Activated T-cell treated with anti-CD3 and anti-CD28 coated beads, Interleukin-2, amount 50 U/mL, for 4 hours (primary cell): Measurements from ENCODE around the gene IRX4. TPM values are rescaled to one million over a fixed set of nuclear protein-coding genes. Genes with fewer than 3 reads are reported as not detected.

Experiments used
- ATAC-seq, 2 donors: fragments of 200-7000 bp; cut with Tn5 transposase; one replicate each; pipeline ENCODE4 v1.10.0; 2021
- DNase-seq: peaks from one replicate; pipeline ENCODE4 v3.0.0-alpha.2; 2020
- H3K27me3 Mint-ChIP-seq: one replicate; pipeline ENCODE4 v1.8.0; 2021; ENCODE audit warnings: low read depth, mixed read lengths
- H3K36me3 Mint-ChIP-seq: one replicate; pipeline ENCODE4 v1.8.0; 2022; ENCODE audit warnings: mixed read lengths; ENCODE audit not compliant: insufficient read depth
- H3K4me1 Mint-ChIP-seq: one replicate; pipeline ENCODE4 v1.8.0; 2021; ENCODE audit warnings: low read depth, mixed read lengths
- H3K4me3 Mint-ChIP-seq: one replicate; pipeline ENCODE4 v1.8.0; 2021; ENCODE audit warnings: mild to moderate bottlenecking, moderate library complexity, mixed read lengths
- H3K9me3 Mint-ChIP-seq: one replicate; pipeline ENCODE4 v1.8.0; 2021; ENCODE audit warnings: mixed read lengths
- total RNA-seq, 3 donors: library from RNA; stranded (reverse); gene quantifications; one replicate each; pipeline ENCODE4 v1.2.1, GENCODE V29; 2021

IRX4 gene
- total RNA-seq, 3 donors from 2014 or later, result not detected

DNA sequence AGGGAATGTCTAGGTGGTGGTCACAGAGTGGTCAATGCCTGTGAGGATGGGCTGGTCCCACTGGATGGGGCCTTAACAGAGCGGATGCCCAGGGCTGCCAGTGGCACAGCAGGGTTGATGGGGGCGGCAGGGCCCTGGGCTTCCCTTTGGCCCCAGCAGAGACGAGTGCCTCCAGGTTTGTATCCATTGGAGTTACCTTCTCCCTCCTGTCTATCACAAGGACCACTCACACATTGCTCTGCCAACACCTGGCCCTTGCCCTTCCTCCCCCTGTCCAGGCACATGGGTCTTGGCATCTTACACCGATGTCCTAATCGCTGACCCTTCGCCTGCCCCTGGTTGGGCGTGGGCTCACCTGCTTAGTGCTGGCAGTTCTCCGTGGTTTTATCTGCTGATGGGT is 26.2 kb upstream of the IRX4 start:
- Mint-ChIP-seq H3K9me3 (peaks cover 4% of the 10 kb centered on the region), H3K36me3 (no peaks in the 10 kb centered on the region), H3K4me1 (no peaks in the 10 kb centered on the region), H3K27me3 (peaks cover 8% of the 10 kb centered on the region), H3K4me3 (no peak overlapping the region)
- ATAC-seq (no peak), DNase-seq (no peak)

DNA sequence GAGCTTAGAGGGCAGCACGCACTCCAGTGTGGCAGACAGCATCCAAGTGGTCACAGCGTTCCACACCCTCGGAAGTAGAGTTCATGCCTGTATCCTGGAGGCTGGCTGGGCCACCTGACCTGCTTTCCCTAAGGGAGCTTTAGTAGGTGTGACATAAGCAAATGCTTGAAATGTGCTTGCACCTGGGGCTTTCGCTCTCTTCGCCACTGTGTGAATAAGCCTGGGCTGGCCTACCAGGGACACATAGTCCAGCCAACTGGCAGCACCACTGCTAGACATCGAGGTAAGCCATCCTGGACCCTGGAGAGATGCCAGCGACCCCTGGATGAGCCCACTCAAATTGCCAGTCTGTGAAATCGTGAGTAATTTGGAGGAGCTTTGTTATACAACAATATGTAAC is 24.9 kb upstream of the IRX4 start:
- Mint-ChIP-seq H3K4me3 (no peak overlapping the region), H3K4me1 (no peaks in the 10 kb centered on the region), H3K9me3 (peaks cover 8% of the 10 kb centered on the region), H3K36me3 (no peaks in the 10 kb centered on the region), H3K27me3 (peaks cover 12% of the 10 kb centered on the region)
- DNase-seq (no peak), ATAC-seq (no peak)

DNA sequence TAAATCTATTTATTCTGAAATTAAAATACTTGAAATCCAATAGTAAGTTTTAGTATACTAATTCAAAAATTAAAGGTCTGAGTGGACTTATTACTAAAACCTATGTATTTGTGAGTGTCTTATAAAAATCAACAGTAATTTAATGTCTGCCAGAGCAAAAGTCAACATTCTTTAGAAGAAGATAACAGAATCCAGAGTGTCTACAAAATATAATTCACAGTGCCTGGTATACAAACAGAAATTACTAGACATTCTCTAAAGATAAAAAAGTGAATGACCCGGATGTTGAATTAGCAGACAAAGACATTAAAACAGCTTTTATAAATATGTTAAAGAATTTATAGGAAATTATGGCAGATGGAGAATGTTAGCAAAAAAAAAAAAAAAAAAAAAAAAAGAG is 22.4 kb upstream of the IRX4 start:
- no peak for DNase-seq
- no peak for ATAC-seq
- no peaks in the 10 kb centered on the region for H3K4me1 Mint-ChIP-seq
- no peak overlapping the region for H3K4me3 Mint-ChIP-seq
- peaks cover 26% of the 10 kb centered on the region for H3K27me3 Mint-ChIP-seq
- H3K36me3 Mint-ChIP-seq, result no peaks in the 10 kb centered on the region
- H3K9me3 Mint-ChIP-seq, result peaks cover 8% of the 10 kb centered on the region

DNA sequence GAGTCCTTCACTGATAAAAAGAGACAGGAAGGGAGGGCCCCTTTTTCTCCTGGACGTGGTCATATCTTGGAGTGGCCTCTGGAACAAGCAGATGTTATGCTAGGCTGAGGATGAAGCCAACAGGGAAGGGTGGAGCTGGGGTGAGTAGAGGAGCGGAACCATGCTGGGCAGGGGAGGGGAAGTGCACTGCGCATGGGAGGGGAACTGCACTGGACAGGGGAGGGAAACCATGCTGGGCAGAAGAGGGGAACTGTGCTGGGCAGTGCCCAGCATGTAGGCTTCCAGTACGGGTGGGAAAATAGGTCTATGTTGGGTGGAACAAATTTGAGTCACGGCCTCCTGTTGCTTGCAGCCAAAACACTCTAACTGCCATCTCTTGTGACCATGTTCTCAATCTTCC is 19.3 kb upstream of the IRX4 start:
- DNase-seq (no peak), ATAC-seq (no peak)
- Mint-ChIP-seq H3K4me3 (no peak overlapping the region), H3K9me3 (peaks cover 8% of the 10 kb centered on the region), H3K27me3 (peaks cover 31% of the 10 kb centered on the region), H3K36me3 (no peaks in the 10 kb centered on the region), H3K4me1 (no peaks in the 10 kb centered on the region)

DNA sequence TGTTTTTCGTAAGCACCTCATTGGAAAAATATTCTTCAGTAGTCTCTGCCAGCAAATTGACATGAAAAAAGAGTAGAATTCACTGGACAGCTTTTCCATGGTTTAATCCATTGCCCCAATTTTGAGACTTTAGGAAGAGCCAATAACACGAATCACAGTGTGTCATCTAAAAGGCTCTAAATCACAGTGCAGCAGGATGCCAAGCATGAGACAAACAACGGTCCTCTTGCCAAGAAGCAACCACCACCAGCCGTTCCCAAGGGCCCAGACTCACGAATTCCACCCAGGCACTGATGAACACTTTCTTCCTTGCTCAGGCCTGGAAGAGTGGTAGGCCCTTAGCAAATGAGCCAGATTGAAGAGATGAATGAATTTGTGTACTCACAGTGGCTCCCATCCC is 18.3 kb upstream of the IRX4 start:
- DNase-seq, result no peak
- ATAC-seq, result no peak
- H3K4me3 Mint-ChIP-seq, result no peak overlapping the region
- peaks cover 35% of the 10 kb centered on the region for H3K27me3 Mint-ChIP-seq
- H3K4me1 Mint-ChIP-seq, result no peaks in the 10 kb centered on the region
- H3K9me3 Mint-ChIP-seq, result peaks cover 8% of the 10 kb centered on the region
- H3K36me3 Mint-ChIP-seq, result no peaks in the 10 kb centered on the region

DNA sequence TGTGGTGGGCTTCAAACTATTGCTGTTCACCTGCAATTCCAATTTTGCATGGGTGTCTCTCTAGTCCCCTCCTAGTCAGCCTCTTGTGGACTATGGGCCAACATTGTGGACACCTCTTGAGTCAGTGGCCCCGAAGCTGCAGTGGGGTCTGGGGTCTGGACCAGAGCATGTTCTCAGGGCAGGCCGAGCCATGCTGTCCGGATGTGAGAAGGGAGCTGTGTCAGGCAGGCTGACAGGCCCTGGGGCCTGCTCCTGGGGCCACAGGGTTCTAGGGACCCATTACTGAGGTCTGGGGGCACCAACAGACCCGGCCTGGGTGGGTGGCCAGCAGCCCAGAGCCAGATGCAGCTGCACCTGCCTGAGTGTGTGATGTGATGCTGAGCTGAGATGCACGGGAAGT is 16.5 kb upstream of the IRX4 start:
- H3K4me1 Mint-ChIP-seq, result no peaks in the 10 kb centered on the region
- H3K36me3 Mint-ChIP-seq, result no peaks in the 10 kb centered on the region
- ATAC-seq (no peak), DNase-seq (no peak)
- H3K9me3 Mint-ChIP-seq, result peaks cover 4% of the 10 kb centered on the region
- no peak overlapping the region for H3K4me3 Mint-ChIP-seq
- H3K27me3 Mint-ChIP-seq, result peaks cover 39% of the 10 kb centered on the region

- Mint-ChIP-seq H3K27me3 (peaks cover 35% of the 10 kb centered on the region), H3K4me1 (no peaks in the 10 kb centered on the region), H3K4me3 (no peak overlapping the region), H3K9me3 (no peaks in the 10 kb centered on the region), H3K36me3 (no peaks in the 10 kb centered on the region)
- no peak for DNase-seq
- no peak for ATAC-seq
Observed at GRCh38 chr5:1897816-1898450, 15.2 kb upstream of the IRX4 start.

DNA sequence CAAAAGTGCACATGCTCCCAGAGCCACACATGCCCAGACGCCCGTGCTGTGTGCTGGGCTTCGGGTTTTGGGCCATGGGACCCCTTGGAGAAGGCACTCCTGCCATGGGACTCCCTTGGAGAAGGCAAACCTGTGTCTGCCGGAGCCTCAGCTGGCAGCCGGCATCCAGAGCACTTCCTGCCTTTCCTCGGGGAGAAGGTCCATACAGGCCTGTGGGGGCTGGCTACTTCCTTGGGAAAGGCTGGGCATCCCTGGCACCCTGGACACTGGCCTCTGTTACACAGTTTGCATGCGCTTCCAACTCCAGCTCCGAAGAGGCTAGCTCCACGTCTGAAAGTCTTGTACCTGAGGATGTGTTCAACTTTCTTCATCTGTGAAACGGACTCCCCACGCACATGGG is 14.7 kb upstream of the IRX4 start:
- no peaks in the 10 kb centered on the region for H3K36me3 Mint-ChIP-seq

DNA sequence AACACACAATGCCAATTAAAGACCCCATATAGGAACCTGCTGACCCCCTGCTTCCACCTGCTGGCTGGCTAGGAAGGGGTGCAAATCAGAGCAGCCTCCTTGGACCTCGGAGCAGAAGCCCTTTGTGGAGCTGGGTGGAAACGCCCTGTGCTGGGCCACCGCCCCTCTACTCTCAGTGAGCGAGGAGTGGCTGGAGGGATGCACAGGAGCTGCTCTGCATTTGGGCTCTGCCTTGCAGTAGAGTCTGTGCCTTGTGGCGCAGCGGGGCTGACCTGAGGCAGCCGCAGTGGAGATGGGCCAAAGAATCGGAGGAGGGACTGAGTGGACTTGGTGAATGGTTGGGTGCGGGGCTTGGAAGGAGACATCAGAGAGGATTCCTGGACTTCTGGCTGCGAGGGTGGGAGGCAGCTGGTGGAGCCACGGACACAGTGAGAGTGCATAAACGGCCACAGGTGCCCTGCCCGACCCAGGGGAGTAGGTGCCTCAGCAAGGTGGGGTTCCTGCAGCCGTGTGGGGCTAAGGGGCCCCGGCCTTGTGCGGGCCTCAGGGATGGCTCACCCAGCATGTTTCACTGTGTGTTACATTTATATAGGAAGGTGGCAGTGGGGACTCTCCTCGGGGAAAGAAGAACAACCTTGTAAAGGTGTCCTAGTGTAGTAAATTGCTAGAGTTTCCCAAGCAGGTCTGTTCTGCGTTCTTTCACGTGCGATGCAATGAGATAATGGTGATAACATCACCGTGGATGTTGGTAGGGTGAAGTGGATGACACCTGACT is 14.1 kb upstream of the IRX4 start:
- H3K27me3 Mint-ChIP-seq, result peaks cover 29% of the 10 kb centered on the region
- H3K4me1 Mint-ChIP-seq, result no peaks in the 10 kb centered on the region
- DNase-seq, result no peak
- ATAC-seq, result no peak
- H3K9me3 Mint-ChIP-seq, result no peaks in the 10 kb centered on the region
- H3K4me3 Mint-ChIP-seq, result no peak overlapping the region
- H3K36me3 Mint-ChIP-seq, result no peaks in the 10 kb centered on the region

More for the DNA sequence above, 14.7 kb upstream of the IRX4 start:
- H3K4me1 Mint-ChIP-seq, result no peaks in the 10 kb centered on the region
- H3K4me3 Mint-ChIP-seq, result no peak overlapping the region
- no peak for DNase-seq
- ATAC-seq, result no peak
- peaks cover 34% of the 10 kb centered on the region for H3K27me3 Mint-ChIP-seq
- H3K9me3 Mint-ChIP-seq, result no peaks in the 10 kb centered on the region

DNA sequence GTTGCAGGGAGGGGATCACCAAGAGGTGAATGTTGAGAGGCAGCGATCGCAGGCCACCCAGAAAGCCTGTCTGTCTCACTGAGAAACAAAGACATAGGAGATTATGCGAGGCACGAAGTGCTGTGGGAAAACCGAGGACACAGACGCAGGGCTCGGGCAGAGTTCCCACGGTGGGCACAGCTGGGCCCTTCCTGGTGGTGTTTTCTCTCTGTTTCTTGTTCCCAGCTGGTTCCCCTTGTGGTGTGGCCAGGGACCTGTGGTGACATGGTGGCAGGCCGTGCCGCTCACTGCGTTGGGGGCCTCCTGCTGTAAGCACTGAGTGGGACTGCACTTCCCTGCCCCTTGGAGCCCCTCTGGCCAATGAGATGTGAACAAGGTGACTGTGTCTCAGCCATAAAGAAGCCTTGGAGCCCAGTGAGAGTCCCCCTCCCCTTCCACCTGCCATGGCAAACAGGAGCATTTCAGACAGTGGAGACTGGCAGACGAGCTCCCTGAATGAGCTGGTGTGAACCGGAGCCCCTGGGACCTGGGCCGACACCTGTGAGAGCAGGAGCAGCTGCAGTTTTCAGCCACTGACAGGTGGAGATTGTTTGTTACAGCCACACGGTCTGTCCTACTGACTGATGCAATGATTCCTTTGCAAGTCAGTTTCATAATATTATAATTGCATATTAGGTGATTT is 13.2 kb upstream of the IRX4 start:
- no peaks in the 10 kb centered on the region for H3K4me1 Mint-ChIP-seq
- DNase-seq (no peak), ATAC-seq (no peak)
- H3K9me3 Mint-ChIP-seq, result no peaks in the 10 kb centered on the region
- H3K36me3 Mint-ChIP-seq, result no peaks in the 10 kb centered on the region
- no peak overlapping the region for H3K4me3 Mint-ChIP-seq
- H3K27me3 Mint-ChIP-seq, result peaks cover 28% of the 10 kb centered on the region

GRCh38 chr5:1894243-1894642 is 11.5 kb upstream of the IRX4 start:
- ATAC-seq, result no peak
- Mint-ChIP-seq H3K36me3 (no peaks in the 10 kb centered on the region), H3K27me3 (peaks cover 37% of the 10 kb centered on the region), H3K4me1 (no peaks in the 10 kb centered on the region), H3K9me3 (no peaks in the 10 kb centered on the region), H3K4me3 (no peak overlapping the region)
- DNase-seq, result no peak

DNA sequence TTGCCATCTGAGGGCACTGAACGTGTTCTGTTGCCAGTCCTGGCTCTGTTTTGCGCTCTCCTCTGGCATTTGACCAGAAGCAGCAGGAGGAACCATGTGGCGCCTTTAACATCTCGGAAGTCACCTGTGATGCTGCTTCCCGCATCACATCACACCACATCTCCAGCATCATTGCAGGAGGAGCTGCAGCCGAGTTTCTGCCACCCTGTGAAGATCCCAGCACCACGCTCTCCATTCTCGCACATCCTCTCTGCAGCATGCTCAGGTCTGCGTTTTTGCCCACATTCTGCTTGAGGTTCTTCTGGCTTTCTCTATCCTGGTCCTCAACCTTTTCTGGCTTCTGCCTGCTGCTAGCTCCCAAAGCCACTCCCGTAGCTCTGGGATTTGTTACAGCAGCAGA is 11.0 kb upstream of the IRX4 start:
- Mint-ChIP-seq H3K27me3 (peaks cover 41% of the 10 kb centered on the region), H3K36me3 (no peaks in the 10 kb centered on the region)

DNA sequence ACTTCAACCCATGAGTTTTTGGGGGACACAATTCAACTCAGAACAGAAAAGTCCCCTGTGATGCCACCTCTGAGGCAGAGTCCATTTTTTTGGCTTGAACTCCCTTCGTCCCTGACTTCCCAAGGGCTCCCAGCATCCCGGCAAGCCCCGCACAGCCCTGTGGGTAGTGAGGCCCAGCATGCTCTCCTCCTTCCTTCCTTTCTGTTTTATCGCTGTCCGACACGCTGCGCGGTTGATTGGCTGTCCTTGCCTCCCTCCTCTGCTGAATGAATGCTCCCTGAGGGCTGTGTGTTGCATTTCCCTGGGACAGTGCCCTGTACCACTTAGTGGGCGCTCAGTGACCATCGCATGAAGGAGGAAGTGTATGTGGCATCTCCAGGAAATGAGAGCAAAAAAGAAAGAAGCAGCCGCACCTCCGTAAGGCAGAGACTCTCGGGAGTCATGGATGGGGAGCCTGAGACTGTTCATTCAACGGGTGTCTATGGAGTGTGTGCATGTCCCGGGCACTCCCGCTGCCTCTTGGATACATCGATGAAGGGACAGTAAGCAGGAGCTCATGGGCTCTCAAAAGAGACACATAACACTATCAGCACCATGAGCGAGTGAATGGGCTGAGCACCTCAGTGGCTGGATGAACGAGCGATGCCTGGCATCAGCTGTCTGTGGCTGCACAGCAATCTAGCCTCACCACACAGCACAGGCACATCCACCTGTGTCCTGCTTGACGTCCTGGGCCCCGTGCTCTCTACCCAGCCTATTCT is 10.1 kb upstream of the IRX4 start:
- DNase-seq (no peak), ATAC-seq (no peak)
- peaks cover 1% of the 10 kb centered on the region for H3K4me1 Mint-ChIP-seq
- no peak overlapping the region for H3K4me3 Mint-ChIP-seq
- H3K36me3 Mint-ChIP-seq, result no peaks in the 10 kb centered on the region
- H3K27me3 Mint-ChIP-seq, result peaks cover 44% of the 10 kb centered on the region
- no peaks in the 10 kb centered on the region for H3K9me3 Mint-ChIP-seq

More for the DNA sequence above, 11.0 kb upstream of the IRX4 start:
- no peak overlapping the region for H3K4me3 Mint-ChIP-seq
- DNase-seq, result no peak
- ATAC-seq, result no peak
- no peaks in the 10 kb centered on the region for H3K9me3 Mint-ChIP-seq
- no peaks in the 10 kb centered on the region for H3K4me1 Mint-ChIP-seq

DNA sequence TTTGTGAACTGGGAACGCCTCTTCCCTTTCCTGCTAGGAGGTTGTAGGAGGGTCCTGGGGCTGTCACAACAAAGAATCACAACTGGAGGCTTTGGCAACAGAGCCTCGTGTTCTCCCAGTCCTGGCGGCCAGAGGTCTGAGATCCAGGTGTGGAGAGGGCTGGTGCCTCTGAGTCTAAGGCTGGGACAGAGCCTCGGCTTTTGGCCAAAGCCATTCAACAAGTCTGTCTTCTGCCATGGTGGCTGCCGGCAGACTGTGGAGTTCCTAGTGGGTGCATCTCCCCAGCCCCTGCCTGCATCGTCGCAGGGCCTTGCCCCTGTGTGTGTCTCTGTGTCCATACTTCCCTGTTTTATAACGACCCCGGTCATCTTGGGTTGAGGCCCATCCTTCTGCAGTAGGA is 9.5 kb upstream of the IRX4 start:
- Mint-ChIP-seq H3K27me3 (peaks cover 43% of the 10 kb centered on the region), H3K36me3 (no peaks in the 10 kb centered on the region), H3K4me1 (peaks cover 1% of the 10 kb centered on the region), H3K4me3 (no peak overlapping the region), H3K9me3 (no peaks in the 10 kb centered on the region)
- ATAC-seq (no peak), DNase-seq (no peak)
